GM23248 (cell line): ENCODE measurements around the gene RAPGEF4. TPM values are rescaled to one million over a fixed set of nuclear protein-coding genes. Genes with fewer than 3 reads are reported as not detected.

Experiments
- DNase-seq: peaks from one replicate; pipeline ENCODE4 v3.0.0-alpha.2; 2015
- H2AFZ ChIP-seq: fragments of 200-600 bp; sonication (generic); 2 replicates; pipeline ENCODE4 v1.6.1; 2016; ENCODE audit warnings: antibody characterized with exemption
- H3F3A ChIP-seq: fragments of 200-600 bp; sonication (generic); 2 replicates; pipeline ENCODE4 v1.6.1; 2016; ENCODE audit warnings: mild to moderate bottlenecking, antibody characterized with exemption, mixed run types; ENCODE audit not compliant: insufficient read depth
- H3K27ac ChIP-seq: fragments of 200-600 bp; sonication (generic); 2 replicates; pipeline ENCODE4 v1.5.1; 2016; ENCODE audit warnings: mild to moderate bottlenecking
- H3K27me3 ChIP-seq: fragments of 200-600 bp; sonication (generic); replicated peaks from 2 replicates; pipeline ENCODE4 v1.6.1; 2016; ENCODE audit warnings: mild to moderate bottlenecking; ENCODE audit not compliant: insufficient read depth
- H3K36me3 ChIP-seq: fragments of 200-600 bp; sonication (generic); 2 replicates; pipeline ENCODE4 v1.6.1; 2016; ENCODE audit warnings: low read depth, mild to moderate bottlenecking
- H3K4me1 ChIP-seq: fragments of 200-600 bp; sonication (generic); 2 replicates; pipeline ENCODE4 v1.6.1; 2016; ENCODE audit warnings: mild to moderate bottlenecking; ENCODE audit not compliant: insufficient read depth
- H3K4me2 ChIP-seq: fragments of 200-600 bp; sonication (generic); one replicate; pipeline ENCODE4 v1.6.1; 2016; ENCODE audit warnings: mild to moderate bottlenecking; ENCODE audit not compliant: unreplicated experiment
- H3K4me3 ChIP-seq: fragments of 200-600 bp; sonication (generic); 2 replicates; pipeline ENCODE4 v1.5.1; 2016; ENCODE audit warnings: mild to moderate bottlenecking
- H3K79me2 ChIP-seq: fragments of 200-600 bp; sonication (generic); 2 replicates; pipeline ENCODE4 v1.6.1; 2016; ENCODE audit warnings: mild to moderate bottlenecking; ENCODE audit not compliant: insufficient read depth
- H3K9ac ChIP-seq: fragments of 200-600 bp; sonication (generic); 2 replicates; pipeline ENCODE4 v1.6.1; 2016; ENCODE audit warnings: mild to moderate bottlenecking
- H3K9me2 ChIP-seq: fragments of 200-600 bp; sonication (generic); 2 replicates; pipeline ENCODE4 v1.6.1; 2016; ENCODE audit warnings: mixed run types, mild to moderate bottlenecking, moderate library complexity; ENCODE audit not compliant: insufficient read depth
- H3K9me3 ChIP-seq: fragments of 200-600 bp; sonication (generic); one replicate; pipeline ENCODE4 v1.6.1; 2017; ENCODE audit warnings: low read depth
- H4K20me1 ChIP-seq: fragments of 200-600 bp; sonication (generic); 2 replicates; pipeline ENCODE4 v1.6.0; 2016; ENCODE audit not compliant: insufficient read depth
- EZH2 ChIP-seq: fragments of 200-600 bp; sonication (generic); IDR thresholded peaks from 2 replicates; pipeline ENCODE4 v1.6.1; 2018; ENCODE audit warnings: antibody characterized with exemption, mild to moderate bottlenecking; ENCODE audit not compliant: insufficient read depth, poor library complexity, severe bottlenecking
- EZH2phosphoT487 ChIP-seq: fragments of 200-600 bp; sonication (generic); IDR thresholded peaks from 2 replicates; pipeline ENCODE4 v1.6.1; 2018; ENCODE audit warnings: antibody characterized with exemption, moderate library complexity, mild to moderate bottlenecking, low read depth; ENCODE audit not compliant: insufficient read depth
- WGBS, 2 experiments: methylation state at CpG; one replicate each; pipeline ENCODE4 v1.1.6; 2015 to 2017; ENCODE audit warnings: low lambda C conversion rate in 2 of 2, low coverage in 1 of 2; ENCODE audit errors: missing lambda C conversion rate in 2 of 2; 5-methylcytosine and 5-hydroxymethylcytosine counted together
- in situ Hi-C: fragments of 300-500 bp; cut with MboI; formaldehyde crosslinking; loops from 2 replicates; pipeline ENCODE4 v1.15.0; 2020
- polyA plus RNA-seq: library from polyadenylated mRNA; unstranded; fragments of >200 nt; fragmentation: Nextera tagmentation; extraction: Ambion mirVana; gene quantifications from 2 replicates; pipeline ENCODE4 v1.2.1, GENCODE V29; 2016
- total RNA-seq: library from RNA; depleted of rRNA; stranded (reverse); fragments of >200 nt; shearing (Covaris generic); gene quantifications from 2 replicates; pipeline ENCODE4 v1.2.3, GENCODE V29; 2014

RAPGEF4 gene
- total and polyA plus RNA-seq, 2 experiments from 2014 or later, result 2.2 TPM; not detected in 1

- in situ Hi-C loops, result loop anchor here (10.0 kb wide), 1 partner anchor 115 kb away; no protein-coding TSS in a partner anchor
Measured at GRCh38 chr2:172929644-172930043, 194.0 kb downstream of the RAPGEF4 start.

GRCh38 chr2:172930871-172931255 is 195.2 kb downstream of the RAPGEF4 start:
- Histone ChIP-seq H4K20me1 (no peaks in the 10 kb centered on the region), H3K9me3 (no peaks in the 10 kb centered on the region), H3K27me3 (no peaks in the 10 kb centered on the region), H3K79me2 (no peaks in the 10 kb centered on the region), H3F3A (0 out of 2 replicates have a peak, but pooled peaks cover 4% of the 10 kb centered on the region), H3K9me2 (no peaks in the 10 kb centered on the region), H3K27ac (no peak overlapping the region), H3K9ac (no peak overlapping the region), H3K4me1 (peaks cover 14% of the 10 kb centered on the region), H3K4me2 (no peak overlapping the region), H3K4me3 (no peak overlapping the region), H3K36me3 (no peaks in the 10 kb centered on the region), H2AFZ (no peak overlapping the region)
- 45 to 55% methylated on average over 7 of the region's 7 CpGs for WGBS, 2 experiments
- TF ChIP-seq EZH2phosphoT487 (no peak), EZH2 (no peak)
- in situ Hi-C loops, result loop anchor here (10.0 kb wide), 1 partner anchor 116 kb away; no protein-coding TSS in a partner anchor
- DNase-seq, result no peak

More at GRCh38 chr2:172929644-172930043, 194.0 kb downstream of the RAPGEF4 start:
- no peak for TF ChIP-seq EZH2phosphoT487
- TF ChIP-seq EZH2, result no peak
- Histone ChIP-seq H3F3A (0 out of 2 replicates have a peak, but pooled peaks cover 4% of the 10 kb centered on the region), H3K4me3 (no peak overlapping the region), H4K20me1 (no peaks in the 10 kb centered on the region), H2AFZ (no peak overlapping the region), H3K27ac (no peak overlapping the region), H3K4me1 (peaks cover 14% of the 10 kb centered on the region), H3K9me3 (no peaks in the 10 kb centered on the region), H3K9ac (no peak overlapping the region), H3K9me2 (no peaks in the 10 kb centered on the region), H3K36me3 (no peaks in the 10 kb centered on the region), H3K27me3 (no peaks in the 10 kb centered on the region), H3K79me2 (no peaks in the 10 kb centered on the region), H3K4me2 (no peak overlapping the region)
- 92 to 96% methylated on average over 2 of the region's 2 CpGs for WGBS, 2 experiments
- peak; percentile 10 for DNase-seq

GRCh38 chr2:172931256-172931894 is 195.7 kb downstream of the RAPGEF4 start:
- peak overlapping the region; percentile 45; the same call in 1 of the 2 replicates for H2AFZ ChIP-seq
- H3K9me2 ChIP-seq, result no peaks in the 10 kb centered on the region
- 63 to 67% methylated on average over 7 of the region's 7 CpGs for WGBS, 2 experiments
- no peaks in the 10 kb centered on the region for H3K9me3 ChIP-seq
- peak; percentile 6 for DNase-seq
- H3K9ac ChIP-seq, result no peak overlapping the region
- H3K27me3 ChIP-seq, result no peaks in the 10 kb centered on the region
- no peaks in the 10 kb centered on the region for H3K36me3 ChIP-seq
- in situ Hi-C loops, result loop anchor here (10.0 kb wide), 1 partner anchor 117 kb away; no protein-coding TSS in a partner anchor
- H3K4me3 ChIP-seq, result no peak overlapping the region
- no peak overlapping the region for H3K4me2 ChIP-seq
- H3K4me1 ChIP-seq, result peaks cover 14% of the 10 kb centered on the region
- H3F3A ChIP-seq, result 0 out of 2 replicates have a peak, but pooled peaks cover 4% of the 10 kb centered on the region
- H3K27ac ChIP-seq, result no peak overlapping the region
- no peaks in the 10 kb centered on the region for H4K20me1 ChIP-seq
- TF ChIP-seq EZH2phosphoT487, result no peak
- no peak for TF ChIP-seq EZH2
- H3K79me2 ChIP-seq, result no peaks in the 10 kb centered on the region

- no peak overlapping the region for H3K27ac ChIP-seq
- no peaks in the 10 kb centered on the region for H3K9me2 ChIP-seq
- H3K27me3 ChIP-seq, result no peaks in the 10 kb centered on the region
- H3K9me3 ChIP-seq, result no peaks in the 10 kb centered on the region
- H3K4me3 ChIP-seq, result no peak overlapping the region
- 0 out of 2 replicates have a peak, but pooled peaks cover 4% of the 10 kb centered on the region for H3F3A ChIP-seq
- no peak for TF ChIP-seq EZH2phosphoT487
- TF ChIP-seq EZH2, result no peak
- no peak overlapping the region for H3K9ac ChIP-seq
- DNase-seq, result peak; percentile 73
- H4K20me1 ChIP-seq, result no peaks in the 10 kb centered on the region
- in situ Hi-C loops, result loop anchor here (10.0 kb wide), 1 partner anchor 117 kb away; no protein-coding TSS in a partner anchor
- no peaks in the 10 kb centered on the region for H3K36me3 ChIP-seq
- H2AFZ ChIP-seq, result no peak overlapping the region
- H3K4me1 ChIP-seq, result peaks cover 14% of the 10 kb centered on the region
- H3K4me2 ChIP-seq, result no peak overlapping the region
- 1% methylated on average over 6 to 8 of the region's 8 CpGs for WGBS, 2 experiments
- no peaks in the 10 kb centered on the region for H3K79me2 ChIP-seq
Measured at GRCh38 chr2:172931918-172932520, 196.4 kb downstream of the RAPGEF4 start.
